Stimulated activated memory B cell treated with anti-CD40 and anti-IgM and Interleukin-4, amounts not matched to agents 10 μg/mL and 1 μg/mL and 100 μg/mL, for 72 hours (primary cell): ENCODE data around the gene ESCO1.
A peak's percentile ranks its signal among the peaks of the same experiment; 100 is the strongest.
"Not testable (repeated sequence)": the region's sequence is repeated elsewhere in the genome, so short reads cannot be mapped to it uniquely, and the experiment has no call there.

Source experiments
- ATAC-seq: fragments of 150-1000 bp; cut with Tn5 transposase; 2 replicates; pipeline ENCODE4 v1.10.0; 2021
- H3K27ac Mint-ChIP-seq: one replicate; pipeline ENCODE4 v1.8.0; 2022; ENCODE audit warnings: mild to moderate bottlenecking, mixed read lengths
- H3K27me3 Mint-ChIP-seq: one replicate; pipeline ENCODE4 v1.8.0; 2022; ENCODE audit warnings: mixed read lengths
- H3K36me3 Mint-ChIP-seq: one replicate; pipeline ENCODE4 v1.8.0; 2022; ENCODE audit warnings: mixed read lengths
- H3K4me1 Mint-ChIP-seq: one replicate; pipeline ENCODE4 v1.8.0; 2022; ENCODE audit warnings: mixed read lengths
- H3K4me3 Mint-ChIP-seq: one replicate; pipeline ENCODE4 v1.8.0; 2022; ENCODE audit warnings: mild to moderate bottlenecking, moderate library complexity, mixed read lengths
- H3K9me3 Mint-ChIP-seq: one replicate; pipeline ENCODE4 v1.8.0; 2022; ENCODE audit warnings: mixed read lengths

ESCO1 gene

GRCh38 chr18:21600526-21601410 lies at the start of gene ESCO1:
TSS of gene ESCO1 (minus strand) at chr18:21600704. CDS start at chr18:21574843, 25,861 bp downstream.
- no peaks in the 10 kb centered on the region for H3K9me3 Mint-ChIP-seq
- peak within 1 kb of the TSS; percentile 98 for H3K27ac Mint-ChIP-seq
- H3K4me1 Mint-ChIP-seq = peaks cover 48% of the 10 kb centered on the region
- peak within 1 kb of the TSS; percentile 95 for H3K4me3 Mint-ChIP-seq
- peak; percentile 92 for ATAC-seq
- no peaks in the 10 kb centered on the region for H3K36me3 Mint-ChIP-seq
- H3K27me3 Mint-ChIP-seq = no peaks in the 10 kb centered on the region

- H3K4me3 Mint-ChIP-seq, H3K27me3 Mint-ChIP-seq, ATAC-seq, H3K36me3 Mint-ChIP-seq, H3K27ac Mint-ChIP-seq, H3K9me3 Mint-ChIP-seq: not testable (repeated sequence)
- peaks cover 19% of the 10 kb centered on the region for H3K4me1 Mint-ChIP-seq
These were observed 39.9 kb upstream of the ESCO1 start for GRCh38 chr18:21640375-21640774.

GRCh38 chr18:21638822-21639221 lies 38.3 kb upstream of the ESCO1 start:
- peak overlapping the region; percentile 65 for H3K27ac Mint-ChIP-seq
- ATAC-seq = no peak
- no peaks in the 10 kb centered on the region for H3K27me3 Mint-ChIP-seq

GRCh38 chr18:21636769-21637168 lies 36.3 kb upstream of the ESCO1 start:
- ATAC-seq = no peak
- H3K27me3 Mint-ChIP-seq = no peaks in the 10 kb centered on the region
- no peaks in the 10 kb centered on the region for H3K9me3 Mint-ChIP-seq
- H3K4me1 Mint-ChIP-seq = peaks cover 19% of the 10 kb centered on the region
- peak overlapping the region; percentile 65 for H3K27ac Mint-ChIP-seq
- no peak overlapping the region for H3K4me3 Mint-ChIP-seq
- H3K36me3 Mint-ChIP-seq = peaks cover 16% of the 10 kb centered on the region

More at GRCh38 chr18:21638822-21639221, 38.3 kb upstream of the ESCO1 start:
- Mint-ChIP-seq H3K4me3 (no peak overlapping the region), H3K36me3 (peaks cover 15% of the 10 kb centered on the region), H3K9me3 (no peaks in the 10 kb centered on the region), H3K4me1 (peaks cover 19% of the 10 kb centered on the region)

GRCh38 chr18:21634588-21635199 lies 34.2 kb upstream of the ESCO1 start:
- H3K4me3 Mint-ChIP-seq = no peak overlapping the region
- no peaks in the 10 kb centered on the region for H3K27me3 Mint-ChIP-seq
- peaks cover 20% of the 10 kb centered on the region for H3K4me1 Mint-ChIP-seq
- peak overlapping the region; percentile 18 for H3K27ac Mint-ChIP-seq
- H3K36me3 Mint-ChIP-seq = peaks cover 15% of the 10 kb centered on the region
- no peak for ATAC-seq
- H3K9me3 Mint-ChIP-seq = no peaks in the 10 kb centered on the region

GRCh38 chr18:21632393-21632792 lies 31.9 kb upstream of the ESCO1 start:
- Mint-ChIP-seq H3K36me3 (peaks cover 29% of the 10 kb centered on the region), H3K27ac (no peak overlapping the region), H3K4me1 (peaks cover 27% of the 10 kb centered on the region), H3K9me3 (no peaks in the 10 kb centered on the region), H3K27me3 (no peaks in the 10 kb centered on the region), H3K4me3 (no peak overlapping the region)
- no peak for ATAC-seq

GRCh38 chr18:21629089-21629832 lies 28.8 kb upstream of the ESCO1 start:
- no peak overlapping the region for H3K4me3 Mint-ChIP-seq
- peaks cover 25% of the 10 kb centered on the region for H3K4me1 Mint-ChIP-seq
- peak overlapping the region; percentile 74 for H3K27ac Mint-ChIP-seq
- H3K27me3 Mint-ChIP-seq = no peaks in the 10 kb centered on the region
- no peaks in the 10 kb centered on the region for H3K9me3 Mint-ChIP-seq
- ATAC-seq = peak; percentile 67
- H3K36me3 Mint-ChIP-seq = peaks cover 36% of the 10 kb centered on the region

- peaks cover 47% of the 10 kb centered on the region for H3K36me3 Mint-ChIP-seq
- not testable (repeated sequence) for ATAC-seq, H3K27ac Mint-ChIP-seq, H3K27me3 Mint-ChIP-seq, H3K4me3 Mint-ChIP-seq, H3K9me3 Mint-ChIP-seq
- peaks cover 18% of the 10 kb centered on the region for H3K4me1 Mint-ChIP-seq
These were observed 21.1 kb upstream of the ESCO1 start for GRCh38 chr18:21621640-21622039.

GRCh38 chr18:21612125-21613039 lies 11.9 kb upstream of the ESCO1 start, which contains the start of gene SNRPD1:
TSS of gene SNRPD1 (plus strand) at chr18:21612314. CDS start at chr18:21612430, 116 bp downstream.
- peak within 1 kb of the TSS; percentile 97 for H3K27ac Mint-ChIP-seq
- H3K4me1 Mint-ChIP-seq = peaks cover 41% of the 10 kb centered on the region
- peak within 1 kb of the TSS; percentile 96 for H3K4me3 Mint-ChIP-seq
- H3K9me3 Mint-ChIP-seq = no peaks in the 10 kb centered on the region
- no peaks in the 10 kb centered on the region for H3K27me3 Mint-ChIP-seq
- peaks cover 23% of the 10 kb centered on the region for H3K36me3 Mint-ChIP-seq
- ATAC-seq = peak; percentile 100

GRCh38 chr18:21611401-21612124 lies 11.1 kb upstream of the ESCO1 start:
- H3K4me3 Mint-ChIP-seq = peak overlapping the region; percentile 96
- H3K27me3 Mint-ChIP-seq, H3K9me3 Mint-ChIP-seq, ATAC-seq: not testable (repeated sequence)
- peak overlapping the region; percentile 97 for H3K27ac Mint-ChIP-seq
- peaks cover 19% of the 10 kb centered on the region for H3K36me3 Mint-ChIP-seq
- H3K4me1 Mint-ChIP-seq = peaks cover 33% of the 10 kb centered on the region

GRCh38 chr18:21605213-21605612 lies 4.7 kb upstream of the ESCO1 start:
- Mint-ChIP-seq H3K4me1 (peaks cover 29% of the 10 kb centered on the region), H3K27ac (peak overlapping the region; percentile 49), H3K36me3 (no peaks in the 10 kb centered on the region), H3K4me3 (no peak overlapping the region), H3K27me3 (no peaks in the 10 kb centered on the region), H3K9me3 (no peaks in the 10 kb centered on the region)
- no peak for ATAC-seq

- H3K36me3 Mint-ChIP-seq = no peaks in the 10 kb centered on the region
- no peaks in the 10 kb centered on the region for H3K27me3 Mint-ChIP-seq
- peaks cover 32% of the 10 kb centered on the region for H3K4me1 Mint-ChIP-seq
- no peaks in the 10 kb centered on the region for H3K9me3 Mint-ChIP-seq
- H3K27ac Mint-ChIP-seq = peak overlapping the region; percentile 49
- ATAC-seq = no peak
- no peak overlapping the region for H3K4me3 Mint-ChIP-seq
These were observed 4.2 kb upstream of the ESCO1 start for GRCh38 chr18:21604671-21605070.

GRCh38 chr18:21602299-21602587 lies 1.7 kb upstream of the ESCO1 start:
- Mint-ChIP-seq H3K4me3 (peak overlapping the region; percentile 61), H3K4me1 (peaks cover 48% of the 10 kb centered on the region), H3K27me3 (no peaks in the 10 kb centered on the region), H3K9me3 (no peaks in the 10 kb centered on the region), H3K36me3 (no peaks in the 10 kb centered on the region), H3K27ac (peak overlapping the region; percentile 98)
- peak; percentile 47 for ATAC-seq
